ENCODE data around the gene DOP1B. TPM values are rescaled to one million over a fixed set of nuclear protein-coding genes. Genes with fewer than 3 reads are reported as not detected.

The DOP1B gene
- total RNA-seq, 1 donor, result 16.3 TPM

- Histone ChIP-seq H3K9me3 (ENCODE audit: low read depth, low read length) (no peaks in the 10 kb centered on the region), H3K27me3 (ENCODE audit: insufficient read depth, low read length) (no peaks in the 10 kb centered on the region), H3K4me1 (ENCODE audit: insufficient read depth, low read length) (no peaks in the 10 kb centered on the region), H2AFZ (ENCODE audit: low read length) (no peak overlapping the region), H3K27ac (ENCODE audit: low read depth, low read length) (no peak overlapping the region), H3K79me2 (ENCODE audit: insufficient read depth, low read length) (peaks cover 2% of the 10 kb centered on the region), H3K4me3 (ENCODE audit: insufficient read depth, low read length) (no peak overlapping the region), H3K4me2 (ENCODE audit: insufficient read depth, low read length) (no peak overlapping the region), H4K20me1 (ENCODE audit: insufficient read depth, low read length) (no peaks in the 10 kb centered on the region), H3K36me3 (ENCODE audit: insufficient read depth, low read length) (peaks cover 1% of the 10 kb centered on the region)
- no peak for DNase-seq (ENCODE audit: insufficient read length, low spot score, missing footprints)
- no peak for TF ChIP-seq CTCF (IDR thresholded peaks at IDR 0.05; ENCODE audit: extremely low read depth, low read depth, low read length)
These were observed 19.3 kb downstream of the DOP1B start for GRCh38 chr21:36175771-36176565.

DNA sequence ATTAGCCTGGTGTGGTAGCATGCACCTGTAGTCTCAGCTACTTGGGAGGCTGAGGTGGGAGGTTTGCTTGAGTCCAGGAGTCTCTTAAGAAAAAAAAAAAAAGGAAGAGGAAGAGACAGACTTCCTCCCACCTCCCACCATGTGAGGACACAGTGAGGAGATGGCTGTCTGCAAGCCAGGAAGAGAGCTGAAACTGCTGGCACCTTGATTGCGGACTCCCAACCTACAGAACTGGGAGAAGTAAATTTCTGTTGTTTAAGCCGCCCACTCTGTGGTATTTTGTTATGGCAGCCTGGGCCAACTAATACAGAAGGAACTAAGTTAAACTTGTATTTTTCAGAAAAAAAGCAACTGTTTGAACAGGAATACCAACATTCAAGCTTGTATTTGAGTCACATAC, 21.7 kb downstream of the DOP1B start:
- no peaks in the 10 kb centered on the region for H3K27me3 ChIP-seq (ENCODE audit: insufficient read depth, low read length)
- H3K4me2 ChIP-seq (ENCODE audit: insufficient read depth, low read length), result no peak overlapping the region
- H3K36me3 ChIP-seq (ENCODE audit: insufficient read depth, low read length), result no peaks in the 10 kb centered on the region
- H3K4me3 ChIP-seq (ENCODE audit: insufficient read depth, low read length), result no peak overlapping the region
- DNase-seq (ENCODE audit: insufficient read length, low spot score, missing footprints), result no peak
- peaks cover 2% of the 10 kb centered on the region for H3K4me1 ChIP-seq (ENCODE audit: insufficient read depth, low read length)
- no peak overlapping the region for H2AFZ ChIP-seq (ENCODE audit: low read length)
- no peak overlapping the region for H3K27ac ChIP-seq (ENCODE audit: low read depth, low read length)
- H3K9me3 ChIP-seq (ENCODE audit: low read depth, low read length), result no peaks in the 10 kb centered on the region
- TF ChIP-seq CTCF (IDR thresholded peaks at IDR 0.05; ENCODE audit: extremely low read depth, low read depth, low read length), result no peak
- no peaks in the 10 kb centered on the region for H3K79me2 ChIP-seq (ENCODE audit: insufficient read depth, low read length)
- peaks cover 2% of the 10 kb centered on the region for H4K20me1 ChIP-seq (ENCODE audit: insufficient read depth, low read length)

- no peak overlapping the region for H2AFZ ChIP-seq (ENCODE audit: low read length)
- H3K36me3 ChIP-seq (ENCODE audit: insufficient read depth, low read length), result no peaks in the 10 kb centered on the region
- TF ChIP-seq CTCF (IDR thresholded peaks at IDR 0.05; ENCODE audit: extremely low read depth, low read depth, low read length), result no peak
- H3K27me3 ChIP-seq (ENCODE audit: insufficient read depth, low read length), result no peaks in the 10 kb centered on the region
- H3K9me3 ChIP-seq (ENCODE audit: low read depth, low read length), result no peaks in the 10 kb centered on the region
- no peak overlapping the region for H3K27ac ChIP-seq (ENCODE audit: low read depth, low read length)
- peaks cover 3% of the 10 kb centered on the region for H4K20me1 ChIP-seq (ENCODE audit: insufficient read depth, low read length)
- H3K4me3 ChIP-seq (ENCODE audit: insufficient read depth, low read length), result no peak overlapping the region
- DNase-seq (ENCODE audit: insufficient read length, low spot score, missing footprints), result no peak
- peaks cover 3% of the 10 kb centered on the region for H3K4me1 ChIP-seq (ENCODE audit: insufficient read depth, low read length)
- no peaks in the 10 kb centered on the region for H3K79me2 ChIP-seq (ENCODE audit: insufficient read depth, low read length)
- H3K4me2 ChIP-seq (ENCODE audit: insufficient read depth, low read length), result no peak overlapping the region
These were observed 22.5 kb downstream of the DOP1B start for GRCh38 chr21:36179145-36179544.

- Histone ChIP-seq H3K36me3 (ENCODE audit: insufficient read depth, low read length) (peaks cover 7% of the 10 kb centered on the region), H4K20me1 (ENCODE audit: insufficient read depth, low read length) (peaks cover 3% of the 10 kb centered on the region), H3K79me2 (ENCODE audit: insufficient read depth, low read length) (no peaks in the 10 kb centered on the region), H3K4me2 (ENCODE audit: insufficient read depth, low read length) (no peak overlapping the region), H2AFZ (ENCODE audit: low read length) (no peak overlapping the region), H3K4me3 (ENCODE audit: insufficient read depth, low read length) (no peak overlapping the region), H3K9me3 (ENCODE audit: low read depth, low read length) (no peaks in the 10 kb centered on the region), H3K4me1 (ENCODE audit: insufficient read depth, low read length) (peaks cover 3% of the 10 kb centered on the region), H3K27ac (ENCODE audit: low read depth, low read length) (no peak overlapping the region), H3K27me3 (ENCODE audit: insufficient read depth, low read length) (no peaks in the 10 kb centered on the region)
- DNase-seq (ENCODE audit: insufficient read length, low spot score, missing footprints), result no peak
- no peak for TF ChIP-seq CTCF (IDR thresholded peaks at IDR 0.05; ENCODE audit: extremely low read depth, low read depth, low read length)
These were observed 24.3 kb downstream of the DOP1B start for GRCh38 chr21:36180963-36181362.
